GM12864 (cell line): ENCODE data around the gene RHBDF1.

Experiments
- DNase-seq: peaks from one replicate; pipeline ENCODE4 v3.0.0-alpha.2; 2011; ENCODE audit warnings: low read depth
- H3K4me3 ChIP-seq: 2 replicates; pipeline ENCODE4 v1.5.1; 2011; ENCODE audit warnings: mild to moderate bottlenecking, low read depth, low read length, control low read depth
- TF ChIP-seq, protein P1 (sequence below): IDR thresholded peaks from 2 replicates; pipeline ENCODE4 v1.5.1; 2011; ENCODE audit warnings: low read depth, mild to moderate bottlenecking, moderate library complexity, low read length, control low read depth, inconsistent platforms; ENCODE audit errors: missing control alignments

The RHBDF1 gene

DNA sequence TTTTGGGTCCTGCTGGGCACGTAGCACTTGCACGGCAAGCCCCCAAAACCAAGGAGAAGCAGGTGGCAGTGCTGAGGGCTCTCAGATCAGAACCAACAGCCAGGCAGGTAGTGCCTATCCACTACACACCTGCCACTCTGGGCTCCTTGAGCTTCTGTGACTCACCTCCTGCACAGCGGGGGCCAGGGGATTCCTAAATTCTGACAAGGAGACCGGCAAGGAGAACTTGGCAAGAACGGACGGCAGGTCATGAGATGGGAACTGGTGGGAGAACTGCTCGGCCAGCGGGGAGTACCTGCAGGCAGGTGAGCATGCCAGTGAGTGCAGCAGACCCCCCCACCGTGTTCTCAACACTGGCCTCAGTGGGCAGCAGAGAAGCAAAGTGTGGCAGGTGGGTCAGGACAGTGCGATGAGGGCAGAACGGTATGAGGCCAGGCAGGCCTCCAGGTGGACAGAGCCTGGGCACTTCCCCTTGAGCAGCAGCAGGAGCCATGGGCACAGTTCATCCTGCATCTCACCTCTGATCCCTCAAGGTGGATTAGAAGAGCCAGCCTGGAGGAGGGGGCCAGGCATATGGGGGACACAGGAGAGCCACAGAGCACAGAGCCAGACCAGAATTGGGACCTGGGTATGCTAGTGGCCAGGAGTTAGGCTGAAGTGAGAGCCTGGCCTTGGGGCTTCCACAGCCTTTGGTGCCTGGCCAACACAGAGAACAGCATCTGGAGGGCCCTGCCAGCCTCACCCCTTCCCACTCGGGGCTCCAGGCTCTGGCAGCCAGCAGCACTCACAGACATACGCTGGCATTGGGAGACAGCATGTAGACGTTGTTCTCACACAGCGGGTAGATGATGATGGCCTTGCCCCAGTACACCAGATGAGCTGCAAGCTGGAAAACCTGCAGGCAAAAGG, 20.3 kb upstream of the RHBDF1 start:
- DNase-seq, result no peak
- TF ChIP-seq, protein P1, sequence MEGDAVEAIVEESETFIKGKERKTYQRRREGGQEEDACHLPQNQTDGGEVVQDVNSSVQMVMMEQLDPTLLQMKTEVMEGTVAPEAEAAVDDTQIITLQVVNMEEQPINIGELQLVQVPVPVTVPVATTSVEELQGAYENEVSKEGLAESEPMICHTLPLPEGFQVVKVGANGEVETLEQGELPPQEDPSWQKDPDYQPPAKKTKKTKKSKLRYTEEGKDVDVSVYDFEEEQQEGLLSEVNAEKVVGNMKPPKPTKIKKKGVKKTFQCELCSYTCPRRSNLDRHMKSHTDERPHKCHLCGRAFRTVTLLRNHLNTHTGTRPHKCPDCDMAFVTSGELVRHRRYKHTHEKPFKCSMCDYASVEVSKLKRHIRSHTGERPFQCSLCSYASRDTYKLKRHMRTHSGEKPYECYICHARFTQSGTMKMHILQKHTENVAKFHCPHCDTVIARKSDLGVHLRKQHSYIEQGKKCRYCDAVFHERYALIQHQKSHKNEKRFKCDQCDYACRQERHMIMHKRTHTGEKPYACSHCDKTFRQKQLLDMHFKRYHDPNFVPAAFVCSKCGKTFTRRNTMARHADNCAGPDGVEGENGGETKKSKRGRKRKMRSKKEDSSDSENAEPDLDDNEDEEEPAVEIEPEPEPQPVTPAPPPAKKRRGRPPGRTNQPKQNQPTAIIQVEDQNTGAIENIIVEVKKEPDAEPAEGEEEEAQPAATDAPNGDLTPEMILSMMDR, result no peak
- H3K4me3 ChIP-seq, result no peak overlapping the region

DNA sequence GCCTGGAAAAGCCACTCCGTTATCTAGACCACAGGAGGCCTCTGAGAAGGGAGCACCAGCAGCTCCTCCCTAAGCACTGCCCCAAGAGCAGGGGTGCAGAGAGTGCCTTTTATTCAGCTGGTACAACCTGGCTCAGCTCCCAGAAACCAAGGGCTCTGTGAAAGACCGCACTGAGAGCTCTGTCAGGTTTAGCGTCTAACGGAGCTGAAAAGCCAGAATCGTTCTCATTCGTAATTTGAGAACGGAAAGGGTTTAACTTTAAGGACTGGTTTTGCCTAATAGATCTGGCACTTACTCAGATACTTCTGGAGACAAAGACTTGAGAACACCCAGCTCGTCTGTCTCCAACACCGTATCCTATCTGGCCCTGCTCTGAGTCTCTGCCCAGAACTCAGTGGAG, 19.1 kb upstream of the RHBDF1 start:
- no peak overlapping the region for H3K4me3 ChIP-seq
- TF ChIP-seq, protein P1, result no peak
- DNase-seq, result no peak

DNA sequence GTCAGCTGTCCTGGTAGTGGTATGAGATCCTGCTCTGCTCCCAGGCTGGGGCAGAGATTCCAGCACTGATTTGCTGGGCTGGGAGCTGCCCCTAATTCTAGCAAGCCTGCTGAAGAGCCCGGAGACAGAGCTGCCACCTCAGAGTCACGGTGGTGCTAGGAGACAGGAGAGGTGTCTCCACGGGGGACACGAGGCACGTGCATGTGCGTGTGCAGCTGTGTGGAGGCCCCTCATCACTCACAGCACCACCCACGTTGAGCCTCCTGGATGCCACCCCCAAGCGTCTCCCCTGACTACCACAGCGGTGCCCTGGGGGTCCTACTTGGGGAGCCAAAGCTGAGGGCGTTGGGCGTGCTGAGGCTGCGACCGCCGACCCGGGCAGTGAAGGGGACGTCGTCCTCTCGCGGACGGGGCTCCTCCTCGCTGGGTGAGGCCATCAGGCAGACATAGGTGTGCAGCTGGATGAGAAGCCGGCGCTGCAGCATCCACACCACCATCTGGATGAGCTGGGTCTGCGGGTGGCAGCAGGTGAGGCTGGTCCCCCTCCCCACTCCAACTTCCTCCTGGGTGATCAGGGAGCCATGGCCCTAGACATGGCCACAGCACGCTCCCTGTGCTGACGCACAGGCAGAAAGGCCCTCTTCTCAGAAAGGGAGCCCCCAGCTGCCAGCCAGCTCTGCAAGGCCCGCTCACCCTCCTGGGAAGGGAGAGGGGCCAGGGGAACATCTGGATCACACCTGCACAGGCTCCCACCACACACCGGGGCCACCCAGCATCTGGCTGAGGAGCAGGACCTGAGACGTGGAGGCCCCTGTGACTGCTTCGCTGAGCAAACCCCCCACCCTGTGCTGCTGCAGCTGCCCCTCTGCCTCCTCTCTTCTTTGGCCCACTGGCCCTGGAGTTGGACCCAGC, 17.2 kb upstream of the RHBDF1 start:
- no peak overlapping the region for H3K4me3 ChIP-seq
- TF ChIP-seq, protein P1, result no peak
- DNase-seq, result no peak

DNA sequence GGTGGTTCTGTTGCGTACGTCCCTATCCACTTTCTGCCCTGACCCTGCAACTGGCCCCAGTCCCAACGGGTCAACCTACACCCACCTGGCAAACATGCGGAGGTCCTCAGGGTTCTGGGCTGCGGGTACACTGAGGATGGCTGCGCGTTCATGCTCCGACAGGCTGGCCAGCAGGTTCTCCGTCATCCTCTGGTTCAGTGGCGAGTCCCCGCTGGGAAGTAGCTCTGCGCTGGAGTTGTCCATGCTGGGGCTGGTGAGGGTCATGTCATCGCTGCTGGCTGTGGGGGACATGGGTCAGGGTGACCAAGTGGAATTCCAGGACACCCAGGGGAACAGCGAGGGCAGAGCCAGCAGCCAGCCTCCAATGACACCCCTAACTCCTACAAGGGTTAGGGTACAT, 16.2 kb upstream of the RHBDF1 start:
- TF ChIP-seq, protein P1, result no peak
- no peak for DNase-seq
- no peak overlapping the region for H3K4me3 ChIP-seq

DNA sequence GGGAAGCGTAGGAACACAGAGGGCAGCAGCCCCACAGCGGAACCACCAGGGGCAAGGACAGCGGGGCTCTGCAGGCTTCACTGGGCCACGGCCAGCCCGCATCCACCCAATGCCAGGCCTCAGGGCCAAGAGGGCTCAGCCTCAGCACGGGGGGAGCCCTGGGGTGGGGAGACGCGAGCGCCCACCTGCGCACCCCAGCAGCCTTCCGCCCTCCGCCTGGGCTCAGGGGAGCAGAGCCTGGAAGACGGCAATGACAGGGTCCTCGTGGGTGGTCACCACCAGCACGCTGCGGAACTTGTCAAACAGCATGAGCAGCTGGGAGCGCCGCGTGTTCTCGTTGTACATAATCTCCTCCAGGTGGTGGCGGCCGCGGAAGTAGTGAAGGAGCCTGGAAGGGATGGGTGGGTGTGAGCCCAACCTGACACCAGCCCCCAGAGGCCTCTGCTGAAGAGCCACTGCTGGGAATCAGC, 14.1 kb upstream of the RHBDF1 start:
- no peak for DNase-seq

DNA sequence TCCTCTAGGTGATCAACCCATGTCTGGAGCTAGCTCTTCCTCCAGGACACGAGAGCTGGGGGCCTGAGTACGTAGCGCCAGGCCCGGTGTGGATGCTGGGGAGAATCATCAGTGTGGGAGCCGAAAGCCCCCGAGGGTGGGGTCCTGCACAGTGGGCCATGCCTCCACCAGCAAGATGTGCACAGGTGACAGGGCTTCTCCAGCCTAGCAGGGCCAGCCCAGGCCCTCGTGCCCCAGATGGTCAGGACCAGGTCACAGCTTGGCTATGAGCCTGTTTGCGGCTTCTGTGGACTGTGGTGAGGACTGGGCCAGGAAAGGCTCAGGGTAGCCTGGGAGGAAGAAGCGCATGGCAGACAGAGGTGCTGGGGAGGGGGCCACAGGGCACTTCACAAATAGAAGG, 13.4 kb upstream of the RHBDF1 start:
- H3K4me3 ChIP-seq, result no peak overlapping the region
- DNase-seq, result no peak
- TF ChIP-seq, protein P1, result no peak

More for the DNA sequence above, 14.1 kb upstream of the RHBDF1 start:
- no peak overlapping the region for H3K4me3 ChIP-seq
- TF ChIP-seq, protein P1, result no peak
